Neural cell (in vitro differentiated cells): Measurements from ENCODE around the gene HECTD1. TPM values are rescaled to one million over a fixed set of nuclear protein-coding genes. Genes with fewer than 3 reads are reported as not detected.

Experiments used
- H2AFZ ChIP-seq: fragments of 200-600, 300-800 bp; sonication (generic), shearing (Covaris generic); 2 replicates; pipeline ENCODE4 v1.6.0; 2014; ENCODE audit warnings: low read depth, mild to moderate bottlenecking, antibody characterized with exemption, low read length, moderate library complexity
- H3F3A ChIP-seq: fragments of 200-600 bp; shearing (Covaris generic); 2 replicates; pipeline ENCODE4 v1.6.1; 2016; ENCODE audit warnings: mild to moderate bottlenecking, moderate library complexity, mixed read lengths, antibody characterized with exemption, low read length; ENCODE audit not compliant: insufficient read depth, poor library complexity, severe bottlenecking
- H3K27ac ChIP-seq: fragments of 200-600, 300-800 bp; sonication (generic), shearing (Covaris generic); 2 replicates; pipeline ENCODE4 v1.5.1; 2014; ENCODE audit warnings: mild to moderate bottlenecking, low read length, moderate library complexity
- H3K27me3 ChIP-seq: fragments of 300-800, 200-600 bp; sonication (generic), shearing (Covaris generic); 2 replicates; pipeline ENCODE4 v1.6.0; 2014; ENCODE audit warnings: mild to moderate bottlenecking, low read depth, low read length, moderate library complexity; ENCODE audit not compliant: insufficient read depth
- H3K36me3 ChIP-seq: fragments of 300-800, 200-600 bp; sonication (generic), shearing (Covaris generic); 2 replicates; pipeline ENCODE4 v1.5.1; 2014; ENCODE audit warnings: mild to moderate bottlenecking, antibody characterized with exemption, low read length, moderate library complexity; ENCODE audit not compliant: insufficient read depth
- H3K4me2 ChIP-seq: fragments of 300-800, 200-600 bp; sonication (generic), shearing (Covaris generic); 2 replicates; pipeline ENCODE4 v1.6.0; 2014; ENCODE audit warnings: mild to moderate bottlenecking, low read length
- H3K4me3 ChIP-seq: fragments of 300-800, 200-600 bp; sonication (generic), shearing (Covaris generic); 2 replicates; pipeline ENCODE4 v1.5.1; 2014; ENCODE audit warnings: mild to moderate bottlenecking, low read length, moderate library complexity
- H3K79me2 ChIP-seq: fragments of 200-600 bp; shearing (Covaris generic); replicated peaks from 2 replicates; pipeline ENCODE4 v1.6.0; 2014; ENCODE audit warnings: mild to moderate bottlenecking, low read length, moderate library complexity; ENCODE audit not compliant: insufficient read depth
- H3K9ac ChIP-seq: fragments of 300-800, 200-600 bp; sonication (generic), shearing (Covaris generic); 2 replicates; pipeline ENCODE4 v1.6.1; 2016; ENCODE audit warnings: mild to moderate bottlenecking, low read length, mixed read lengths
- H3K9me2 ChIP-seq: fragments of 200-600 bp; shearing (Covaris generic); 2 replicates; pipeline ENCODE4 v1.6.1; 2016; ENCODE audit warnings: mild to moderate bottlenecking, low read length, mixed read lengths; ENCODE audit not compliant: insufficient read depth
- H3K9me3 ChIP-seq: fragments of 200-600, 300-800 bp; sonication (generic), shearing (Covaris generic); 2 replicates; pipeline ENCODE4 v1.6.1; 2016; ENCODE audit warnings: mild to moderate bottlenecking, mixed run types, low read length, moderate library complexity, mixed read lengths
- H4K20me1 ChIP-seq: fragments of 200-600 bp; shearing (Covaris generic); 2 replicates; pipeline ENCODE4 v1.6.1; 2016; ENCODE audit warnings: mild to moderate bottlenecking, mixed run types; ENCODE audit not compliant: insufficient read depth
- CTCF ChIP-seq: fragments of 450-650 bp; IDR thresholded peaks from 2 replicates; pipeline ENCODE4 v1.5.1; 2014; ENCODE audit warnings: antibody characterized with exemption, mild to moderate bottlenecking, moderate library complexity; ENCODE audit not compliant: poor library complexity, severe bottlenecking
- EP300 ChIP-seq: fragments of 450-650 bp; conservative IDR thresholded peaks from 2 replicates; pipeline ENCODE4 v1.6.1; 2014; ENCODE audit warnings: antibody characterized with exemption, mild to moderate bottlenecking, moderate library complexity; ENCODE audit not compliant: poor library complexity, severe bottlenecking
- EZH2 ChIP-seq: fragments of 200-600, 300-800 bp; shearing (Covaris generic), sonication (generic); IDR thresholded peaks from 2 replicates; pipeline ENCODE4 v1.6.1; 2014; ENCODE audit warnings: antibody characterized with exemption, low read length, borderline replicate concordance, mild to moderate bottlenecking; ENCODE audit not compliant: insufficient read depth, poor library complexity, severe bottlenecking
- MXI1 ChIP-seq: fragments of 450-650 bp; conservative IDR thresholded peaks from 2 replicates; pipeline ENCODE4 v1.6.1; 2014; ENCODE audit warnings: antibody characterized with exemption, mild to moderate bottlenecking; ENCODE audit not compliant: poor library complexity, severe bottlenecking
- POLR2AphosphoS5 ChIP-seq: IDR thresholded peaks from 2 replicates; pipeline ENCODE4 v1.6.1; 2012
- RAD21 ChIP-seq: fragments of 450-650 bp; conservative IDR thresholded peaks from 2 replicates; pipeline ENCODE4 v1.6.1; 2014; ENCODE audit warnings: antibody characterized with exemption, mild to moderate bottlenecking, moderate library complexity
- REST ChIP-seq: IDR thresholded peaks from 2 replicates; pipeline ENCODE4 v1.6.1; 2012; ENCODE audit warnings: borderline replicate concordance
- SMC3 ChIP-seq: fragments of 450-650 bp; conservative IDR thresholded peaks from 2 replicates; pipeline ENCODE4 v1.6.1; 2014; ENCODE audit warnings: antibody characterized with exemption, mild to moderate bottlenecking, moderate library complexity; ENCODE audit not compliant: poor library complexity
- TAF1 ChIP-seq: IDR thresholded peaks from 2 replicates; pipeline ENCODE4 v1.6.1; 2012; ENCODE audit warnings: low read depth
- polyA plus RNA-seq: library from polyadenylated mRNA; depleted of rRNA; stranded (reverse); fragments of >200 nt; gene quantifications from 2 replicates; pipeline ENCODE4 v1.2.3, GENCODE V29; 2014

Gene HECTD1
- polyA plus RNA-seq, 1 donor from 2014 or later = 144 TPM

DNA sequence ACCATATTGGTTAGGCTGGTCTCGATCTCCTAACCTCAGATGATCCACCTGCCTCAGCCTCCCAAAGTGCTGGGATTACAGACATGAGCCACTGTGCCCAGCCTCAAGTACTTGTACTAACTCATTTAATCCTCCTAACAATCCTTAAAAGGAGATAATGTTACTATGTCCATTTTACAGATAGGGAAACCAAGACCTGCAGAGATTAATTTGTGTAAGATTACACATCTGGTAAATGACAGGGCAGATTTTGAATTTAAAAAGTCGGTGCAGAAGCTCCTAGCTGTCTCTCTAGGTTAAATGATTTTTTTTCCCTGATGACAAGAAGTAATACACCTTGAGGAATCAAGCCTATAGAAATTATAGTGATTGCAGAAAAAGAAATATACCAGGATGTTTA is 13.7 kb upstream of the HECTD1 start:
- Histone ChIP-seq H3K9ac (no peak overlapping the region), H3K36me3 (no peaks in the 10 kb centered on the region), H3K27me3 (no peaks in the 10 kb centered on the region), H3F3A (no peaks in the 10 kb centered on the region), H3K9me2 (no peaks in the 10 kb centered on the region), H4K20me1 (no peaks in the 10 kb centered on the region), H3K4me3 (no peak overlapping the region), H3K27ac (no peak overlapping the region), H3K9me3 (no peaks in the 10 kb centered on the region), H3K4me2 (no peak overlapping the region), H2AFZ (no peak overlapping the region), H3K79me2 (no peaks in the 10 kb centered on the region)
- TF ChIP-seq MXI1 (no peak), POLR2AphosphoS5 (no peak), RAD21 (no peak), REST (no peak), EZH2 (no peak), EP300 (no peak), TAF1 (no peak)

- Histone ChIP-seq H4K20me1 (no peaks in the 10 kb centered on the region), H3K4me3 (no peak overlapping the region), H3K4me2 (no peak overlapping the region), H3K9me3 (no peaks in the 10 kb centered on the region), H3F3A (no peaks in the 10 kb centered on the region), H3K9ac (no peak overlapping the region), H3K9me2 (no peaks in the 10 kb centered on the region), H3K27me3 (no peaks in the 10 kb centered on the region), H3K36me3 (no peaks in the 10 kb centered on the region), H2AFZ (no peak overlapping the region), H3K79me2 (no peaks in the 10 kb centered on the region), H3K27ac (no peak overlapping the region)
- TF ChIP-seq TAF1 = no peak
- no peak for TF ChIP-seq RAD21
Measured at GRCh38 chr14:31219169-31219568, 11.6 kb upstream of the HECTD1 start.

DNA sequence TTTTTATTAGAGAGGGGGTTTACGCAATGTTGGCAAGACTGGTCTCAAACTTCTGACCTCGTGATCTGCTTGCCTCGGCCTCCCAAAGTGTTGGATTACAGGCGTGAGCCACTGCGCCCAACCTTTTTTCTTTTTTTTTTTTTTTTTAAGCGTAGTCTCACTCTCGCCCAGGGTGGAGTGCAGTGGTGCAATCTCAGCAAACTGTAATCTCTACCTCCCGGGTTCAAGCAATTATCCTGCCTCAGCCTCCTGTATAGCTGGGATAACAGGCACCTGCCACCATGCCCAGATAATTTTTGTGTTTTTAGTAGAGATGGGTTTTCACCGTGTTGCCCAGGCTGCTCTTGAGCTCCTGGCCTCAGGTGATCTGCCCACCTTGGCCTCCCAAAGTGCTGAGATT is 8.8 kb upstream of the HECTD1 start:
- Histone ChIP-seq H2AFZ (no peak overlapping the region), H3K4me3 (no peak overlapping the region), H3K9me3 (no peaks in the 10 kb centered on the region), H3K79me2 (no peaks in the 10 kb centered on the region), H3K9me2 (no peaks in the 10 kb centered on the region), H3F3A (no peaks in the 10 kb centered on the region), H3K27me3 (no peaks in the 10 kb centered on the region), H3K36me3 (no peaks in the 10 kb centered on the region), H3K9ac (no peak overlapping the region), H3K4me2 (no peak overlapping the region), H4K20me1 (no peaks in the 10 kb centered on the region), H3K27ac (no peak overlapping the region)
- no peak for TF ChIP-seq REST
- no peak for TF ChIP-seq TAF1
- TF ChIP-seq EP300 = no peak
- no peak for TF ChIP-seq RAD21
- TF ChIP-seq CTCF = no peak
- no peak for TF ChIP-seq MXI1
- no peak for TF ChIP-seq SMC3
- TF ChIP-seq POLR2AphosphoS5 = no peak
- TF ChIP-seq EZH2 = no peak
